ENCODE data around the gene RNU6-9. TPM values are rescaled to one million over a fixed set of nuclear protein-coding genes. Genes with fewer than 3 reads are reported as not detected.

The RNU6-9 gene
- total RNA-seq, 1 experiment from 2014 or later: not detected

DNA sequence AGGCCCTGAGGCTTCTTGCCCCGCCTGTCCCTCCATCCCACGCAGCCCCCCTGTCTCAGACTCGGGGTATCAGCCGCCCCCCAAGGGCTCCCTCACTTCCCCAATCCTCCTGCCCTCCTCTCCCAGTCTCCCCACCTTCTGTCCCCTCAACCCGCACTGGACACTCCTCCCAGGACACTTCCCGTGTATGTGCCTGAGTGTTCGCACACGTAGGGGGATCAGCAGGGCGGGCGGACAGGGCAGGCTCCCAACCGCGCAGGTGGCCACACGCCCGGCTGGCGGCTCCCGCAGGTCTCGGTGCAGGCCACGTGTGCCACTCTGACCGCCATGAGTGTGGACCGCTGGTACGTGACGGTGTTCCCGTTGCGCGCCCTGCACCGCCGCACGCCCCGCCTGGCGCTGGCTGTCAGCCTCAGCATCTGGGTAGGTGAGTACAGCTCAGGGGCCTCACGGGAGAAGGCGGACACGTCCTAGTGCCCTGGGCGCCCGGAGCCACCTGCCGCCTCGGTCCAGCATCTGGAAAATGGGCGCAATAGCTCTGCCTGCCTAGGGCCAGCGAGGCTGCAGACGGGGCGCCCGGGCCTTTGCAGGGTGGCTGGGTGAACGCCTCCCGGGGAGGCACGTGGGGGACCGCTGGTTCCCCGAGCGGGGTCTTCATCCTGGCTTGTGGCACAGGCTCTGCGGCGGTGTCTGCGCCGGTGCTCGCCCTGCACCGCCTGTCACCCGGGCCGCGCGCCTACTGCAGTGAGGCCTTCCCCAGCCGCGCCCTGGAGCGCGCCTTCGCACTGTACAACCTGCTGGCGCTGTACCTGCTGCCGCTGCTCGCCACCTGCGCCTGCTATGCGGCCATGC, 26.1 kb downstream of the RNU6-9 start:
- peak overlapping the region; percentile 86 for H3K4me2 ChIP-seq
- no peaks in the 10 kb centered on the region for H4K20me1 ChIP-seq (ENCODE audit: insufficient read depth)
- TF ChIP-seq EZH2 (IDR thresholded peaks at IDR 0.05; ENCODE audit: low read depth): 0 out of 2 replicates have a peak, but pooled peaks have one; percentile 58
- no peak for TF ChIP-seq CTCF (conservative IDR thresholded peaks at IDR 0.05)
- peak in 1 of 2 experiments; percentile 58 for DNase-seq
- ChIA-PET POLR2A (ENCODE audit: unreplicated experiment) (interaction anchor here (0.5 kb wide), 1 partner anchor 68 kb away, joined by 9 read pairs; the partner anchor contains the start of gene ELANE), CTCF (no interaction called here)
- no peaks in the 10 kb centered on the region; the same call in 1 of the 2 replicates for H3K4me1 ChIP-seq (replicated peaks; ENCODE audit: insufficient read depth)
- BruUV-seq (replicated peaks): no TSS peak
- peaks cover 21% of the 10 kb centered on the region for H3K27me3 ChIP-seq (ENCODE audit: insufficient read depth, low read depth)
- intact Hi-C loops (cut with micrococcal nuclease; ENCODE audit: unreplicated experiment): loop anchor here (1.0 to 10.0 kb wide), 3 partner anchors 36 to 345 kb away; partner anchors contain the start of genes BSG and RNF126
- H3K9me2 ChIP-seq (ENCODE audit: insufficient read depth): no peaks in the 10 kb centered on the region
- peak overlapping the region; percentile 55 for H3K4me3 ChIP-seq
- H3K79me2 ChIP-seq (ENCODE audit: low read depth): no peaks in the 10 kb centered on the region
- H2AFZ ChIP-seq: peak overlapping the region; percentile 68; the same call in 1 of the 2 replicates
- peaks cover 25% of the 10 kb centered on the region; the same call in 1 of the 2 replicates for H3F3A ChIP-seq (ENCODE audit: insufficient read depth, low read depth)
- H3K36me3 ChIP-seq (ENCODE audit: low read depth): no peaks in the 10 kb centered on the region
- H3K9me3 ChIP-seq (ENCODE audit: insufficient read depth, low read depth): no peaks in the 10 kb centered on the region
- H3K27ac ChIP-seq: no peak overlapping the region

GRCh38 chr19:920051-920864, 27.0 kb downstream of the RNU6-9 start:
- no peaks in the 10 kb centered on the region; the same call in 1 of the 2 replicates for H3K4me1 ChIP-seq (replicated peaks; ENCODE audit: insufficient read depth)
- H3K9me3 ChIP-seq (ENCODE audit: insufficient read depth, low read depth): no peaks in the 10 kb centered on the region
- no peaks in the 10 kb centered on the region for H4K20me1 ChIP-seq (ENCODE audit: insufficient read depth)
- no peaks in the 10 kb centered on the region for H3K79me2 ChIP-seq (ENCODE audit: low read depth)
- peak in 1 of 2 experiments; percentile 59 for DNase-seq
- H3K27me3 ChIP-seq (ENCODE audit: insufficient read depth, low read depth): peaks cover 21% of the 10 kb centered on the region
- ChIA-PET CTCF (no interaction called here), POLR2A (ENCODE audit: unreplicated experiment) (no interaction called here)
- peaks cover 18% of the 10 kb centered on the region; the same call in 1 of the 2 replicates for H3F3A ChIP-seq (ENCODE audit: insufficient read depth, low read depth)
- BruUV-seq (replicated peaks): no TSS peak
- no peaks in the 10 kb centered on the region for H3K9me2 ChIP-seq (ENCODE audit: insufficient read depth)
- H3K27ac ChIP-seq: no peak overlapping the region
- TF ChIP-seq EZH2 (IDR thresholded peaks at IDR 0.05; ENCODE audit: low read depth): no peak
- no peak for TF ChIP-seq CTCF (conservative IDR thresholded peaks at IDR 0.05)
- H3K4me3 ChIP-seq: peak overlapping the region; percentile 55
- peak overlapping the region; percentile 68; the same call in 1 of the 2 replicates for H2AFZ ChIP-seq
- intact Hi-C loops (cut with micrococcal nuclease; ENCODE audit: unreplicated experiment): loop anchor here (10.0 kb wide), 2 partner anchors 255 to 345 kb away; partner anchors contain the start of genes BSG and RNF126
- peak overlapping the region; percentile 86 for H3K4me2 ChIP-seq
- H3K36me3 ChIP-seq (ENCODE audit: low read depth): no peaks in the 10 kb centered on the region

GRCh38 chr19:924553-925086, 31.3 kb downstream of the RNU6-9 start:
- Histone ChIP-seq H3K4me2 (peak overlapping the region; percentile 76), H3K27ac (no peak overlapping the region), H3K79me2 (ENCODE audit: low read depth) (no peaks in the 10 kb centered on the region), H3K9me2 (ENCODE audit: insufficient read depth) (no peaks in the 10 kb centered on the region), H3K27me3 (ENCODE audit: insufficient read depth, low read depth) (peaks cover 2% of the 10 kb centered on the region), H3K9me3 (ENCODE audit: insufficient read depth, low read depth) (no peaks in the 10 kb centered on the region), H3K4me1 (replicated peaks; ENCODE audit: insufficient read depth) (no peaks in the 10 kb centered on the region; the same call in 1 of the 2 replicates), H3F3A (ENCODE audit: insufficient read depth, low read depth) (peaks cover 14% of the 10 kb centered on the region; the same call in 1 of the 2 replicates), H3K36me3 (ENCODE audit: low read depth) (no peaks in the 10 kb centered on the region), H2AFZ (peak overlapping the region; percentile 79), H3K4me3 (peak overlapping the region; percentile 77), H4K20me1 (ENCODE audit: insufficient read depth) (no peaks in the 10 kb centered on the region; the same call in 1 of the 2 replicates)
- no TSS peak for BruUV-seq (replicated peaks)
- POLR2A ChIA-PET (ENCODE audit: unreplicated experiment): interaction anchor here (0.7 kb wide), 1 partner anchor 282 kb away, joined by 6 read pairs; no protein-coding TSS in a partner anchor
- DNase-seq: no peak
- TF ChIP-seq EZH2 (IDR thresholded peaks at IDR 0.05; ENCODE audit: low read depth): no peak
- TF ChIP-seq CTCF (conservative IDR thresholded peaks at IDR 0.05): no peak
- CTCF ChIA-PET: no interaction called here
- intact Hi-C loops (cut with micrococcal nuclease; ENCODE audit: unreplicated experiment): loop anchor here (10.0 kb wide), 2 partner anchors 260 to 350 kb away; partner anchors contain the start of genes BSG and RNF126
